Mononuclear cell (primary cell): Measurements from ENCODE around the gene CLDN1. TPM values are rescaled to one million over a fixed set of nuclear protein-coding genes. Genes with fewer than 3 reads are reported as not detected.

Experiments used
- H3K27me3 ChIP-seq: 2 replicates; pipeline ENCODE4 v1.6.0; 2011; ENCODE audit warnings: low read length, control low read depth; ENCODE audit not compliant: insufficient read depth
- H3K4me1 ChIP-seq: 2 replicates; pipeline ENCODE4 v1.5.1; 2011; ENCODE audit warnings: mild to moderate bottlenecking, low read length, control low read depth; ENCODE audit not compliant: insufficient read depth
- H3K4me3 ChIP-seq: 2 replicates; pipeline ENCODE4 v1.5.1; 2011; ENCODE audit warnings: mild to moderate bottlenecking, low read length, moderate library complexity
- H3K9me3 ChIP-seq: 2 replicates; pipeline ENCODE4 v1.5.1; 2011; ENCODE audit warnings: low read depth, mild to moderate bottlenecking, control low read depth, low read length
- total RNA-seq: library from RNA; depleted of rRNA; stranded (reverse); fragments of >200 nt; gene quantifications from one replicate; pipeline ENCODE4 v1.2.3, GENCODE V29; 2012

Gene CLDN1
- total RNA-seq, 1 donor: 0.10 TPM

- Histone ChIP-seq H3K27me3 (peaks cover 36% of the 10 kb centered on the region), H3K4me3 (no peak overlapping the region), H3K4me1 (peaks cover 19% of the 10 kb centered on the region), H3K9me3 (no peaks in the 10 kb centered on the region)
These were observed 2.6 kb downstream of the CLDN1 start for GRCh38 chr3:190319660-190320059.

GRCh38 chr3:190318666-190319065 is 3.6 kb downstream of the CLDN1 start:
- Histone ChIP-seq H3K27me3 (peaks cover 35% of the 10 kb centered on the region), H3K4me3 (no peak overlapping the region), H3K9me3 (no peaks in the 10 kb centered on the region), H3K4me1 (peaks cover 19% of the 10 kb centered on the region)

- Histone ChIP-seq H3K4me1 (no peaks in the 10 kb centered on the region), H3K27me3 (peaks cover 2% of the 10 kb centered on the region), H3K4me3 (no peak overlapping the region), H3K9me3 (no peaks in the 10 kb centered on the region)
These were observed 7.5 kb downstream of the CLDN1 start for GRCh38 chr3:190314741-190315140.

GRCh38 chr3:190309414-190309813 is 12.8 kb downstream of the CLDN1 start:
- H3K9me3 ChIP-seq: no peaks in the 10 kb centered on the region
- no peaks in the 10 kb centered on the region for H3K4me1 ChIP-seq
- H3K27me3 ChIP-seq: no peaks in the 10 kb centered on the region
- H3K4me3 ChIP-seq: no peak overlapping the region

GRCh38 chr3:190308154-190308553 is 14.1 kb downstream of the CLDN1 start:
- Histone ChIP-seq H3K4me1 (no peaks in the 10 kb centered on the region), H3K27me3 (no peaks in the 10 kb centered on the region), H3K4me3 (no peak overlapping the region), H3K9me3 (no peaks in the 10 kb centered on the region)

- H3K4me3 ChIP-seq: no peak overlapping the region
- H3K27me3 ChIP-seq: no peaks in the 10 kb centered on the region
- no peaks in the 10 kb centered on the region for H3K9me3 ChIP-seq
- no peaks in the 10 kb centered on the region for H3K4me1 ChIP-seq
These were observed 15.1 kb downstream of the CLDN1 start for GRCh38 chr3:190307164-190307545.

GRCh38 chr3:190306513-190307163 is 15.6 kb downstream of the CLDN1 start:
- Histone ChIP-seq H3K4me1 (no peaks in the 10 kb centered on the region), H3K4me3 (no peak overlapping the region), H3K9me3 (no peaks in the 10 kb centered on the region), H3K27me3 (no peaks in the 10 kb centered on the region)

GRCh38 chr3:190306026-190306425 is 16.2 kb downstream of the CLDN1 start:
- no peaks in the 10 kb centered on the region for H3K4me1 ChIP-seq
- H3K4me3 ChIP-seq: no peak overlapping the region
- no peaks in the 10 kb centered on the region for H3K9me3 ChIP-seq
- no peaks in the 10 kb centered on the region for H3K27me3 ChIP-seq

GRCh38 chr3:190305406-190305805 is 16.8 kb downstream of the CLDN1 start:
- H3K27me3 ChIP-seq: no peaks in the 10 kb centered on the region
- H3K9me3 ChIP-seq: no peaks in the 10 kb centered on the region
- H3K4me1 ChIP-seq: no peaks in the 10 kb centered on the region
- H3K4me3 ChIP-seq: no peak overlapping the region

- H3K4me1 ChIP-seq: no peaks in the 10 kb centered on the region
- no peaks in the 10 kb centered on the region for H3K9me3 ChIP-seq
- H3K4me3 ChIP-seq: no peak overlapping the region
- no peaks in the 10 kb centered on the region for H3K27me3 ChIP-seq
These were observed 18.4 kb downstream of the CLDN1 start for GRCh38 chr3:190303884-190304283.

- H3K4me3 ChIP-seq: no peak overlapping the region
- H3K4me1 ChIP-seq: no peaks in the 10 kb centered on the region
- no peaks in the 10 kb centered on the region for H3K9me3 ChIP-seq
- H3K27me3 ChIP-seq: no peaks in the 10 kb centered on the region
These were observed 19.9 kb downstream of the CLDN1 start for GRCh38 chr3:190302212-190302867.

GRCh38 chr3:190301591-190301990 is 20.7 kb downstream of the CLDN1 start:
- no peaks in the 10 kb centered on the region for H3K9me3 ChIP-seq
- H3K4me3 ChIP-seq: no peak overlapping the region
- H3K4me1 ChIP-seq: no peaks in the 10 kb centered on the region
- H3K27me3 ChIP-seq: no peaks in the 10 kb centered on the region

GRCh38 chr3:190299969-190300368 is 22.3 kb downstream of the CLDN1 start:
- no peaks in the 10 kb centered on the region for H3K4me1 ChIP-seq
- H3K9me3 ChIP-seq: no peaks in the 10 kb centered on the region
- H3K4me3 ChIP-seq: no peak overlapping the region
- H3K27me3 ChIP-seq: no peaks in the 10 kb centered on the region

GRCh38 chr3:190294030-190294429 is 28.2 kb downstream of the CLDN1 start:
- Histone ChIP-seq H3K27me3 (no peaks in the 10 kb centered on the region), H3K9me3 (no peaks in the 10 kb centered on the region), H3K4me3 (no peak overlapping the region), H3K4me1 (no peaks in the 10 kb centered on the region)

- Histone ChIP-seq H3K4me1 (no peaks in the 10 kb centered on the region), H3K9me3 (no peaks in the 10 kb centered on the region), H3K4me3 (no peak overlapping the region), H3K27me3 (no peaks in the 10 kb centered on the region)
These were observed 28.6 kb downstream of the CLDN1 start for GRCh38 chr3:190293621-190294020.

- no peak overlapping the region for H3K4me3 ChIP-seq
- H3K9me3 ChIP-seq: no peaks in the 10 kb centered on the region
- H3K27me3 ChIP-seq: no peaks in the 10 kb centered on the region
- no peaks in the 10 kb centered on the region for H3K4me1 ChIP-seq
These were observed 30.2 kb downstream of the CLDN1 start for GRCh38 chr3:190291994-190292584.
